GM21528 (cell line): Measurements from ENCODE around the gene MIB2.
A peak's percentile ranks its signal among the peaks of the same experiment; 100 is the strongest.
"Not testable (repeated sequence)": the region's sequence is repeated elsewhere in the genome, so short reads cannot be mapped to it uniquely, and the experiment has no call there.

ENCODE experiments used
- ATAC-seq: cut with Tn5 transposase; IDR thresholded peaks from one replicate; pipeline ENCODE4 v1.9.1; 2021; ENCODE audit warnings: mild to moderate bottlenecking, moderate library complexity; ENCODE audit not compliant: unreplicated experiment, low FRiP score

The MIB2 gene

GRCh38 chr1:1625824-1626206 is 10.5 kb downstream of the MIB2 start:
- no peak for ATAC-seq

- ATAC-seq: no peak
These were observed 11.2 kb downstream of the MIB2 start for GRCh38 chr1:1626207-1627141.

- ATAC-seq: no peak
These were observed 12.0 kb downstream of the MIB2 start for GRCh38 chr1:1627261-1627828.

GRCh38 chr1:1627829-1628753 is 12.8 kb downstream of the MIB2 start:
- ATAC-seq: no peak

GRCh38 chr1:1628754-1629429 is 13.6 kb downstream of the MIB2 start:
- no peak for ATAC-seq

- no peak for ATAC-seq
These were observed 14.3 kb downstream of the MIB2 start for GRCh38 chr1:1629430-1630190.

GRCh38 chr1:1630191-1630964 is 15.1 kb downstream of the MIB2 start:
- peak; percentile 58 for ATAC-seq

GRCh38 chr1:1630965-1631781 is 15.9 kb downstream of the MIB2 start:
- ATAC-seq: no peak

GRCh38 chr1:1631782-1632420 is 16.6 kb downstream of the MIB2 start, which contains the start of gene MMP23B:
MMP23B (plus strand) TSS chr1:1632173; CDS start chr1:1632219, 46 bp downstream.
- no peak for ATAC-seq

GRCh38 chr1:1633409-1633808 is 18.1 kb downstream of the MIB2 start:
- not testable (repeated sequence) for ATAC-seq

GRCh38 chr1:1634613-1635012 is 19.3 kb downstream of the MIB2 start:
- not testable (repeated sequence) for ATAC-seq

GRCh38 chr1:1636621-1637478 is 21.6 kb downstream of the MIB2 start:
- not testable (repeated sequence) for ATAC-seq

GRCh38 chr1:1637479-1637875 is 22.2 kb downstream of the MIB2 start:
- ATAC-seq: not testable (repeated sequence)

GRCh38 chr1:1638528-1638927 is 23.2 kb downstream of the MIB2 start:
- not testable (repeated sequence) for ATAC-seq

- not testable (repeated sequence) for ATAC-seq
These were observed 24.1 kb downstream of the MIB2 start for GRCh38 chr1:1639368-1639767.

GRCh38 chr1:1640081-1640480 is 24.8 kb downstream of the MIB2 start:
- ATAC-seq: not testable (repeated sequence)
